ENCODE data around the gene MED12L. TPM values are rescaled to one million over a fixed set of nuclear protein-coding genes. Genes with fewer than 3 reads are reported as not detected.

The MED12L gene
- total and polyA plus RNA-seq, 9 of the 15 experiments (the other 6 are each of a cell fraction or from before 2014, with no cell fraction given), result not detected

- CTCF ChIA-PET (ENCODE audit: low intra/inter-chr PET ratio), result interaction anchor here (0.6 kb wide), 1 partner anchor 83 kb away, joined by 4 read pairs; no protein-coding TSS in a partner anchor
Observed at GRCh38 chr3:151154566-151154965, 69.1 kb downstream of the MED12L start.

GRCh38 chr3:151155409-151156128 is 70.1 kb downstream of the MED12L start:
- DNase-seq (ENCODE audit: extremely low read depth in 1 of 4, low spot score in 3 of 4) (no peak), ATAC-seq (no peak), FAIRE-seq (no peak)
- ChIA-PET CTCF (ENCODE audit: low intra/inter-chr PET ratio) (interaction anchor here (0.6 to 0.7 kb wide), 2 partner anchors 127 to 172 kb away, joined by 3 read pairs; no protein-coding TSS in a partner anchor), POLR2A (no interaction called here)
- no peak overlapping the region for H3K4me3 ChIP-seq
- H3K27me3 ChIP-seq (ENCODE audit: control insufficient read depth in 2 of 2, insufficient read depth in 2 of 2, low read length in 2 of 2), result peaks cover 4 to 20% of the 10 kb centered on the region in 2 experiments; a peak in 3 of 5 replicates
- no peaks in the 10 kb centered on the region for H3K36me3 ChIP-seq (ENCODE audit: control insufficient read depth, insufficient read depth, low read length)
- H3K9me3 ChIP-seq (replicated peaks; ENCODE audit: control insufficient read depth, insufficient read depth, low read depth, low read length), result no peaks in the 10 kb centered on the region
- no peak overlapping the region for H3K9ac ChIP-seq (ENCODE audit: insufficient read depth in 1 of 2, low read depth in 2 of 2, low read length in 2 of 2)
- H3K4me1 ChIP-seq (replicated peaks in 1 of 2; ENCODE audit: control insufficient read depth in 2 of 2, insufficient read depth in 2 of 2, low read length in 2 of 2), result no peaks in the 10 kb centered on the region
- no peaks in the 10 kb centered on the region for H3K79me2 ChIP-seq (ENCODE audit: control insufficient read depth, insufficient read depth, low read length)
- 1% methylated on average over 7 of the region's 8 CpGs for WGBS (ENCODE audit: insufficient coverage, low coverage, missing lambda C conversion rate)
- no TSS peak for BruUV-seq (replicated peaks)
- H2AFZ ChIP-seq (ENCODE audit: low read depth, low read length), result no peak overlapping the region
- no peaks in the 10 kb centered on the region for H4K20me1 ChIP-seq (replicated peaks; ENCODE audit: control insufficient read depth, insufficient read depth, low read length)
- no peak overlapping the region for H3K27ac ChIP-seq (ENCODE audit: extremely low read depth, low read depth, low read length)
- no peak overlapping the region for H3K4me2 ChIP-seq (ENCODE audit: insufficient read depth, low read length)
- no peaks in the 10 kb centered on the region for H3K9me1 ChIP-seq (ENCODE audit: control insufficient read depth, insufficient read depth, low read length)
- in situ Hi-C loops (cut with MboI), result loop anchor here (10.0 kb wide), 1 partner anchor 361 kb away; no protein-coding TSS in a partner anchor
- intact Hi-C loops (cut with micrococcal nuclease), result no loop called here
- no peak for TF ChIP-seq ZBTB12 (CRISPR knock-in tag; IDR thresholded peaks at IDR 0.05)
- no peak for TF ChIP-seq ZNF324 (CRISPR knock-in tag; IDR thresholded peaks at IDR 0.05)
- TF ChIP-seq CHAMP1 (IDR thresholded peaks at IDR 0.05), result no peak
- TF ChIP-seq BHLHE40 (IDR thresholded peaks at IDR 0.05; ENCODE audit: low read length), result no peak
- TF ChIP-seq ZNF253 (CRISPR knock-in tag; conservative IDR thresholded peaks at IDR 0.05), result no peak
- no peak for TF ChIP-seq TAF1 (IDR thresholded peaks at IDR 0.05; ENCODE audit: control insufficient read depth, extremely low read depth, insufficient read depth, low read length, severe bottlenecking)
- TF ChIP-seq POLR2A (conservative IDR thresholded peaks at IDR 0.05), result no peak

More at GRCh38 chr3:151154566-151154965, 69.1 kb downstream of the MED12L start:
- H3K9me3 ChIP-seq (replicated peaks; ENCODE audit: control insufficient read depth, insufficient read depth, low read depth, low read length), result no peaks in the 10 kb centered on the region
- no TSS peak for BruUV-seq (replicated peaks)
- no peaks in the 10 kb centered on the region for H3K79me2 ChIP-seq (ENCODE audit: control insufficient read depth, insufficient read depth, low read length)
- no peaks in the 10 kb centered on the region for H3K9me1 ChIP-seq (ENCODE audit: control insufficient read depth, insufficient read depth, low read length)
- DNase-seq (ENCODE audit: extremely low read depth in 1 of 4, low spot score in 3 of 4) (no peak), ATAC-seq (no peak), FAIRE-seq (no peak)
- H4K20me1 ChIP-seq (replicated peaks; ENCODE audit: control insufficient read depth, insufficient read depth, low read length), result no peaks in the 10 kb centered on the region
- intact Hi-C loops (cut with micrococcal nuclease) (no loop called here), in situ Hi-C loops (cut with MboI) (loop anchor here (10.0 kb wide), 1 partner anchor 360 kb away; no protein-coding TSS in a partner anchor)
- H3K4me2 ChIP-seq (ENCODE audit: insufficient read depth, low read length), result no peak overlapping the region
- no peak overlapping the region for H2AFZ ChIP-seq (ENCODE audit: low read depth, low read length)
- no peak overlapping the region for H3K27ac ChIP-seq (ENCODE audit: extremely low read depth, low read depth, low read length)
- POLR2A ChIA-PET, result no interaction called here
- no peaks in the 10 kb centered on the region for H3K4me1 ChIP-seq (replicated peaks in 1 of 2; ENCODE audit: control insufficient read depth in 2 of 2, insufficient read depth in 2 of 2, low read length in 2 of 2)
- WGBS (ENCODE audit: insufficient coverage, low coverage, missing lambda C conversion rate), result 2% methylated on average over 6 of the region's 6 CpGs
- H3K36me3 ChIP-seq (ENCODE audit: control insufficient read depth, insufficient read depth, low read length), result no peaks in the 10 kb centered on the region
- no peak overlapping the region for H3K9ac ChIP-seq (ENCODE audit: insufficient read depth in 1 of 2, low read depth in 2 of 2, low read length in 2 of 2)
- H3K27me3 ChIP-seq (ENCODE audit: control insufficient read depth in 2 of 2, insufficient read depth in 2 of 2, low read length in 2 of 2), result peaks cover 4 to 20% of the 10 kb centered on the region in 2 experiments; a peak in 3 of 5 replicates
- H3K4me3 ChIP-seq, result no peak overlapping the region
- TF ChIP-seq RNF2 (IDR thresholded peaks at IDR 0.05) (peak; percentile 51; the same call in 1 of the 2 replicates), ZNF551 (CRISPR knock-in tag; IDR thresholded peaks at IDR 0.05) (no peak)

Measured in K562 (cell line).